LoVo (cell line): ENCODE measurements around the gene RUNX2.

Source experiments
- DNase-seq: peaks from one replicate; pipeline ENCODE4 v3.0.0-alpha.2; 2016; ENCODE audit warnings: low spot score

RUNX2 gene

GRCh38 chr6:45677381-45678284, 349.5 kb downstream of the RUNX2 start:
- no peak for DNase-seq

- DNase-seq = no peak
Measured at GRCh38 chr6:45678285-45678607, 350.1 kb downstream of the RUNX2 start.

- DNase-seq = no peak
Measured at GRCh38 chr6:45679163-45679562, 351.0 kb downstream of the RUNX2 start.

- no peak for DNase-seq
Measured at GRCh38 chr6:45679631-45680030, 351.5 kb downstream of the RUNX2 start.

- no peak for DNase-seq
Measured at GRCh38 chr6:45681860-45682511, 353.9 kb downstream of the RUNX2 start.

GRCh38 chr6:45684476-45684875, 356.3 kb downstream of the RUNX2 start:
- DNase-seq = no peak

GRCh38 chr6:45685076-45685475, 356.9 kb downstream of the RUNX2 start:
- no peak for DNase-seq

- no peak for DNase-seq
Measured at GRCh38 chr6:45686841-45687569, 358.9 kb downstream of the RUNX2 start.

GRCh38 chr6:45687570-45687969, 359.4 kb downstream of the RUNX2 start:
- DNase-seq = no peak

GRCh38 chr6:45688180-45688579, 360.1 kb downstream of the RUNX2 start:
- DNase-seq = no peak

GRCh38 chr6:45689926-45690615, 361.9 kb downstream of the RUNX2 start:
- DNase-seq = no peak

- no peak for DNase-seq
Measured at GRCh38 chr6:45690846-45691245, 362.7 kb downstream of the RUNX2 start.

GRCh38 chr6:45691426-45691825, 363.3 kb downstream of the RUNX2 start:
- no peak for DNase-seq

- DNase-seq = no peak
Measured at GRCh38 chr6:45692021-45692420, 363.9 kb downstream of the RUNX2 start.

- DNase-seq = no peak
Measured at GRCh38 chr6:45696738-45697137, 368.6 kb downstream of the RUNX2 start.

- peak; percentile 32 for DNase-seq
Measured at GRCh38 chr6:45697605-45698004, 369.5 kb downstream of the RUNX2 start.

- DNase-seq = no peak
Measured at GRCh38 chr6:45698046-45698445, 369.9 kb downstream of the RUNX2 start.

GRCh38 chr6:45699663-45700062, 371.5 kb downstream of the RUNX2 start:
- DNase-seq = peak; percentile 41

GRCh38 chr6:45702849-45703739, 375.0 kb downstream of the RUNX2 start:
- DNase-seq = no peak

GRCh38 chr6:45704056-45704800, 376.1 kb downstream of the RUNX2 start:
- no peak for DNase-seq
